Adrenal gland (tissue), 5 donors: Measurements from ENCODE around the gene PLA2G2C.

Experiments used
- POLR2A ChIP-seq, 2 donors: fragments of 450-650 bp; IDR thresholded peaks; one replicate each; pipeline ENCODE4 v1.6.1; 2017; ENCODE audit warnings: antibody characterized with exemption in 2 of 2, mild to moderate bottlenecking in 2 of 2, moderate library complexity in 1 of 2
- TF ChIP-seq, protein P1 (sequence below), 6 experiments: fragments of 450-650 bp in 4 of 6; fragments of 200-600 bp in 2 of 6; sonication (generic) in 1 of 6; IDR thresholded peaks; 1 replicate in 5 of 6; 2 replicates in 1 of 6; pipeline versions ENCODE4 v1.5.1 to v1.8.0; 2016 to 2021; ENCODE audit warnings: antibody characterized with exemption in 6 of 6, mild to moderate bottlenecking in 2 of 6, moderate library complexity in 1 of 6
- donor health status: DM: no; HTN: no; CAD: no.

DNA sequence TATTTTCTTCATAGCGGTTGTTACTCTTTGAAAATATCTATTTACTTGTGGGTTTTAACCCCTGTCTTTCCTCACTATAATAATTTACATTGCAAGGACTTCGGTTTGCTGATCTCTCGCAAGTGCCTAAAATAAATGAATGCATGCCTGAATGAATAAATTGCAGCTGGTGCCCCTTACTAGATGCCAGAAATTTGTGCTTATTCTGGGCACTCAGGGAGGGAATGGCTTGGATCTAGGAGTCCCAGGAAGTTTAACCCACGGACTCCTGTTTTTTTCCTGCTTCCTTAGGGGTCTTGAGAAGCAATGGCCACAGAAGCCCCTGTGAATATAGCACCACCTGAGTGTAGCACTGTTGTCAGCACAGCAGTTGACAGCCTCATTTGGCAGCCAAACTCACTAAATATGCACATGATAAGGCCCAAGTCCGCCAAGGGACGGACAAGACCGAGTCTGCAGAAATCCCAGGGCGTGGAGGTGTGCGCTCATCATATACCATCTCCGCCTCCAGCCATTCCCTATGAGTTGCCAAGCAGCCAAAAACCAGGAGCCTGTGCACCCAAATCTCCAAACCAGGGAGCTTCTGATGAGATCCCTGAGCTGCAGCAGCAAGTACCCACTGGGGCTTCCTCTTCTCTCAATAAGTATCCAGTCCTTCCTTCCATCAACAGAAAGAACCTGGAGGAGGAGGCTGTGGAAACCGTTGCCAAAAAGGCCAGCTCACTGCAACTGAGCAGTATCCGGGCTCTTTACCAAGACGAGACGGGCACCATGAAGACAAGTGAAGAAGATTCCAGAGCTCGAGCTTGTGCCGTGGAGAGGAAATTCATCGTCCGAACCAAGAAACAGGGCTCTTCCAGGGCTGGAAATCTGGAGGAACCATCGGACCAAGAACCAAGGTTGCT is 4.2 kb upstream of the PLA2G2C start:
- TF ChIP-seq, protein P1, sequence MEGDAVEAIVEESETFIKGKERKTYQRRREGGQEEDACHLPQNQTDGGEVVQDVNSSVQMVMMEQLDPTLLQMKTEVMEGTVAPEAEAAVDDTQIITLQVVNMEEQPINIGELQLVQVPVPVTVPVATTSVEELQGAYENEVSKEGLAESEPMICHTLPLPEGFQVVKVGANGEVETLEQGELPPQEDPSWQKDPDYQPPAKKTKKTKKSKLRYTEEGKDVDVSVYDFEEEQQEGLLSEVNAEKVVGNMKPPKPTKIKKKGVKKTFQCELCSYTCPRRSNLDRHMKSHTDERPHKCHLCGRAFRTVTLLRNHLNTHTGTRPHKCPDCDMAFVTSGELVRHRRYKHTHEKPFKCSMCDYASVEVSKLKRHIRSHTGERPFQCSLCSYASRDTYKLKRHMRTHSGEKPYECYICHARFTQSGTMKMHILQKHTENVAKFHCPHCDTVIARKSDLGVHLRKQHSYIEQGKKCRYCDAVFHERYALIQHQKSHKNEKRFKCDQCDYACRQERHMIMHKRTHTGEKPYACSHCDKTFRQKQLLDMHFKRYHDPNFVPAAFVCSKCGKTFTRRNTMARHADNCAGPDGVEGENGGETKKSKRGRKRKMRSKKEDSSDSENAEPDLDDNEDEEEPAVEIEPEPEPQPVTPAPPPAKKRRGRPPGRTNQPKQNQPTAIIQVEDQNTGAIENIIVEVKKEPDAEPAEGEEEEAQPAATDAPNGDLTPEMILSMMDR (IDR thresholded peaks at IDR 0.05), result no peak
- TF ChIP-seq POLR2A (IDR thresholded peaks at IDR 0.05), result no peak
